ENCODE data around the gene CHST5.
"Not testable (repeated sequence)": the region's sequence is repeated elsewhere in the genome, so short reads cannot be mapped to it uniquely, and the experiment has no call there.

CHST5 gene

GRCh38 chr16:75519175-75519574 is 16.7 kb downstream of the CHST5 start:
- TF ChIP-seq CTCF (IDR thresholded peaks at IDR 0.05) (no peak), ZFX (IDR thresholded peaks at IDR 0.05; ENCODE audit: borderline replicate concordance) (no peak)
- no peak overlapping the region for H3K27ac ChIP-seq

- peak overlapping the region; percentile 62 for H3K27ac ChIP-seq
Measured at GRCh38 chr16:75516189-75516966, 19.5 kb downstream of the CHST5 start.

GRCh38 chr16:75514296-75514695 is 21.6 kb downstream of the CHST5 start:
- H3K27ac ChIP-seq, result no peak overlapping the region
- TF ChIP-seq ZFX (IDR thresholded peaks at IDR 0.05; ENCODE audit: borderline replicate concordance), result no peak
- no peak for TF ChIP-seq CTCF (IDR thresholded peaks at IDR 0.05)

- no peak overlapping the region for H3K27ac ChIP-seq
- TF ChIP-seq ZFX (IDR thresholded peaks at IDR 0.05; ENCODE audit: borderline replicate concordance) (no peak), CTCF (IDR thresholded peaks at IDR 0.05) (no peak)
Measured at GRCh38 chr16:75506574-75506973, 29.3 kb downstream of the CHST5 start.

GRCh38 chr16:75506107-75506506 is 29.8 kb downstream of the CHST5 start:
- TF ChIP-seq CTCF (IDR thresholded peaks at IDR 0.05) (no peak), ZFX (IDR thresholded peaks at IDR 0.05; ENCODE audit: borderline replicate concordance) (no peak)
- no peak overlapping the region for H3K27ac ChIP-seq

GRCh38 chr16:75503801-75504200 is 32.1 kb downstream of the CHST5 start:
- no peak overlapping the region for H3K27ac ChIP-seq
- TF ChIP-seq CTCF (IDR thresholded peaks at IDR 0.05), result no peak
- no peak for TF ChIP-seq ZFX (IDR thresholded peaks at IDR 0.05; ENCODE audit: borderline replicate concordance)

- H3K27ac ChIP-seq, result no peak overlapping the region
- TF ChIP-seq CTCF (IDR thresholded peaks at IDR 0.05) (no peak), ZFX (IDR thresholded peaks at IDR 0.05; ENCODE audit: borderline replicate concordance) (no peak)
Measured at GRCh38 chr16:75502916-75503605, 32.8 kb downstream of the CHST5 start.

GRCh38 chr16:75501820-75502219 is 34.1 kb downstream of the CHST5 start:
- not testable (repeated sequence) for H3K27ac ChIP-seq

Data from 22Rv1 (cell line).